Activated T-helper 17 cell treated with anti-CD3 and anti-CD28 coated beads, Interleukin-2, amount 50 U/mL, for 72 hours (primary cell): ENCODE data around the gene PRAME. TPM values are rescaled to one million over a fixed set of nuclear protein-coding genes. Genes with fewer than 3 reads are reported as not detected.
A peak's percentile ranks its signal among the peaks of the same experiment; 100 is the strongest.
"Not testable (repeated sequence)": the region's sequence is repeated elsewhere in the genome, so short reads cannot be mapped to it uniquely, and the experiment has no call there.

Source experiments
- ATAC-seq: fragments of 150-1000 bp; cut with Tn5 transposase; replicated peaks from 2 replicates; pipeline ENCODE4 v1.10.0; 2021; ENCODE audit warnings: mild to moderate bottlenecking, moderate library complexity
- H3K27ac Mint-ChIP-seq: one replicate; pipeline ENCODE4 v1.8.0; 2022; ENCODE audit warnings: mixed read lengths
- H3K27me3 Mint-ChIP-seq: one replicate; pipeline ENCODE4 v1.8.0; 2022; ENCODE audit warnings: mixed read lengths
- H3K36me3 Mint-ChIP-seq: one replicate; pipeline ENCODE4 v1.8.0; 2022; ENCODE audit warnings: low read depth, mild to moderate bottlenecking, mixed read lengths
- H3K4me1 Mint-ChIP-seq: one replicate; pipeline ENCODE4 v1.8.0; 2022; ENCODE audit warnings: mixed read lengths
- H3K4me3 Mint-ChIP-seq: one replicate; pipeline ENCODE4 v1.8.0; 2022; ENCODE audit warnings: mild to moderate bottlenecking, mixed read lengths
- H3K9me3 Mint-ChIP-seq: one replicate; pipeline ENCODE4 v1.8.0; 2022; ENCODE audit warnings: mixed read lengths
- total RNA-seq, 2 donors: library from RNA; stranded (reverse); gene quantifications; one replicate each; pipeline ENCODE4 v1.2.3, GENCODE V29; 2022

PRAME gene
- total RNA-seq, 2 donors from 2014 or later, result not detected

DNA sequence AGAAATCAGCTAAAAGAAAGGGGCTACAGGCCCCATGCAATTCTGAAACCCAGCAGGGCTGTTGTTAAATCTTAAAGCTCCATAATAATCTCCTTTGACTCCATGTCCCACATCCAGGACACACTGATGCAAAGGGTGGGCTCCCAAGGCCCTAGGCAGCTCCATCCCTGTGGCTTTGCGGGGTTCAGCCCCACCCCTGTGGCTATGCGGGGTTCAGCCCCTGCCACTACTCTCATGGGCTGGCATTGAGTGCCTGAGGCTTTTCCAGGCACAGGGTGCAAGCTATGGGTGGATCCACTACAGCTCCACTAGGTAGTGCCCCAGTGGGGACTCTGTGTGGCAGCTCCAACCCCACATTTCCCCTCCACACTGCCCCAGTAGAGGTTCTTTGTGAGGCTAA is 30.3 kb downstream of the PRAME start:
- no peaks in the 10 kb centered on the region for H3K36me3 Mint-ChIP-seq
- no peaks in the 10 kb centered on the region for H3K9me3 Mint-ChIP-seq
- H3K27me3 Mint-ChIP-seq, result peaks cover 13% of the 10 kb centered on the region
- H3K4me1 Mint-ChIP-seq, result no peaks in the 10 kb centered on the region
- H3K4me3 Mint-ChIP-seq, result no peak overlapping the region
- no peak overlapping the region for H3K27ac Mint-ChIP-seq
- no peak for ATAC-seq

- no peak overlapping the region for H3K4me3 Mint-ChIP-seq
- H3K36me3 Mint-ChIP-seq, result no peaks in the 10 kb centered on the region
- H3K9me3 Mint-ChIP-seq, result no peaks in the 10 kb centered on the region
- no peak overlapping the region for H3K27ac Mint-ChIP-seq
- H3K4me1 Mint-ChIP-seq, result no peaks in the 10 kb centered on the region
- peak; percentile 55 for ATAC-seq
- H3K27me3 Mint-ChIP-seq, result peaks cover 19% of the 10 kb centered on the region
These were observed 31.8 kb downstream of the PRAME start for GRCh38 chr22:22527312-22527711.

- Mint-ChIP-seq H3K4me3 (no peak overlapping the region), H3K27ac (no peak overlapping the region), H3K9me3 (no peaks in the 10 kb centered on the region), H3K4me1 (no peaks in the 10 kb centered on the region), H3K36me3 (no peaks in the 10 kb centered on the region), H3K27me3 (peaks cover 19% of the 10 kb centered on the region)
- no peak for ATAC-seq
These were observed 32.7 kb downstream of the PRAME start for GRCh38 chr22:22526125-22526912.

- Mint-ChIP-seq H3K4me1 (no peaks in the 10 kb centered on the region), H3K27ac (no peak overlapping the region), H3K36me3 (no peaks in the 10 kb centered on the region), H3K27me3 (peaks cover 16% of the 10 kb centered on the region), H3K4me3 (no peak overlapping the region), H3K9me3 (no peaks in the 10 kb centered on the region)
- no peak for ATAC-seq
These were observed 35.6 kb downstream of the PRAME start for GRCh38 chr22:22523494-22523893.

DNA sequence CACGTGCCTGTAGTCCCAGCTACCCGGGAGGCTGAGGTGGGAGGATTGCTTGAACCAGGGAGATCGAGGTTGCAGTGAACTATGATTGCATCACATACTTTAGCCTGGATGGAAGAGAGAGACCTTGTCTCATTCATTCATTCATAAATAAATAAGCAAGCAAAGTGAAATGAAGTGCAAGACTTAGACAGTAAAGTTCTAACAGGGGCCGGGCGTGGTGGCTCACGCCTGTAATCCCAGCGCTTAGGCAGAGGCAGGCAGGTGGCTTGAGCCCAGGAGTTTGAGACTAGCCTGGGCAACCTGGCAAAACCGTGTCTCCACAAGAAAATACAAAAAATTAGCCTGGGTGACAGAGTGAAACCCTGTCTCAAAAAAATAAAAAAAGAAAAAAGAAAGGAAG is 37.4 kb downstream of the PRAME start:
- Mint-ChIP-seq H3K9me3 (no peaks in the 10 kb centered on the region), H3K36me3 (no peaks in the 10 kb centered on the region), H3K4me3 (no peak overlapping the region), H3K27ac (no peak overlapping the region), H3K4me1 (no peaks in the 10 kb centered on the region), H3K27me3 (peaks cover 17% of the 10 kb centered on the region)
- ATAC-seq, result no peak

DNA sequence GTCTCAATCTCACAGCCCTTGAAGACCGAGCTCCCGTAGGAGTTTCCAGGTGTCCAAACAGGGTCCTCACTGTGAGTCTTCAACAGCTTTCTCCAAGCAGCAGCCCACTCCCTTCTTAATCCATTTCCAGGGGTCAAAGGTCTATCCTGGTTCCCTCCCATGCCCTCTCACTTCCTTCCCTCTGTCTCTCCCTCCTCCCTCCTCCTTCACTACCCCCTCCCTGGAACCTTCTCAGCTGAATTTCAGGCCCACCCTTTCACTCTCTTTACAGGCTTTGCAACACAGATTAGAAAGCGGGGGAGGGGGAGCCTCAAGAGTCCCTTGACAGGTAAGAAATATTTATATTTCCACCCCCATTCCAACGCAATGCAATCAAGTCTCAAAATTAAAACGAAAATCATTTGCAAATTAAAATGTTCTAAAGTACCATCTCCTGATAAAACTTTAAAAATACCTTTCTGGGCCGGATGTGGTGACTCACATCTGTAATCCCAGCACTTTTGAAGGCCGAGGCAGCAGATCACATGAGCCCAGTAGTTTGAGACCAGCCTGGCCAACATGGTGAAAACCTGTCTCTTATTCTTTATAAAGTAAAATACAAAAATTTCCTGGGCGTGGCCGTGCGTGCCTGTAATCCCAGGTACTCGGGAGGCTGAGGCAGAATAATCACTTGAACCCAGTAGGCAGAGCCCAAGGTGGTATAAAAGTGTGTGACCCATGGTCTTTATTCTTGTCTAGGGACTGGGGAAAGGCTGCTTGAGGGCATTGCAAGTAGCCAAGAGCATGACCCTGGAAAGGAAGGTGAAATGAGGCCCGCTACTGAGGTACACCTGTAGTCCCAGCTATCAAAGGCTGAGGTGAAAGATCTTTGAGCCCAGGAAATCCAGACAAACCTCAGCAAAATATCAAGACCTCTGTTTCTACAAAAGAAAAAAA is 38.1 kb downstream of the PRAME start:
- ATAC-seq, result no peak
- no peak overlapping the region for H3K27ac Mint-ChIP-seq
- H3K4me3 Mint-ChIP-seq, result no peak overlapping the region
- peaks cover 20% of the 10 kb centered on the region for H3K27me3 Mint-ChIP-seq
- no peaks in the 10 kb centered on the region for H3K9me3 Mint-ChIP-seq
- no peaks in the 10 kb centered on the region for H3K36me3 Mint-ChIP-seq
- no peaks in the 10 kb centered on the region for H3K4me1 Mint-ChIP-seq

DNA sequence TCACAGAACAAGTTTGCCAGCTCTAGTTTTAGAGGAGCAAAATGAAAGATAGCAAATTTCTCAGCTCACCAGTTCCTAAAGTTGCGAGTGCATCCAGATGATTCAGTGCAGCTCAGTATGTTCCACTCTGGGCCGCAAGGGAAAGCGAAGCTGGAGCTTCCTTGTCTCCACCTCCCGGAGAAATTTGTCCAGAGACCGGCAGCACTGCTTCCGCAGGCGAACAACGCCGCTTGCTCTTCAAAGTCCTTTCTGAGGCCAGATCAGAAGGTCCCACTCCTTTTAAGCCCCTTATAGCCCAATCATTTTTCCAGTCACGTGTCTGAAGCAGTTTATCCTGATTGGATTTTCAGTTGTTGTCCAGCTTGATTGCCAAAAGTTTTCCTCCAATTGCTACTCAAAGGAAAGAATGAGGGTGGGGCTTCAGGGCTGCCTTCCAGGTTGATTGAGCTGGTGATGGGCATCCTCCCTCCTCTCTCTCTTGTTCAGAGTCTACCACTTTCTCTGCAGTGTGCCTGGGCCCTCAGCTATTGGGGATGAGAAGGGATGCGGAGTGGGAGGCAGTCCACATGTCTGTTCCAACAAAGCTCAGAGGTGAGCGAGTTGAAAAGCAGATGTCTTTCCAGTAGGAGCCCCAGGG is 38.9 kb downstream of the PRAME start, which contains the start of gene ZNF280A:
ZNF280A (minus strand) TSS at position 251 of the 637 bp plus-strand sequence. CDS start 4,640 bp downstream, outside the sequence.
- H3K36me3 Mint-ChIP-seq, result no peaks in the 10 kb centered on the region
- no peak within 1 kb of the TSS for H3K27ac Mint-ChIP-seq
- ATAC-seq, result no peak
- H3K4me3 Mint-ChIP-seq, result no peak within 1 kb of the TSS
- peaks cover 20% of the 10 kb centered on the region for H3K27me3 Mint-ChIP-seq
- H3K9me3 Mint-ChIP-seq, result no peaks in the 10 kb centered on the region
- no peaks in the 10 kb centered on the region for H3K4me1 Mint-ChIP-seq

- Mint-ChIP-seq H3K4me1 (no peaks in the 10 kb centered on the region), H3K27me3 (peaks cover 25% of the 10 kb centered on the region), H3K36me3 (no peaks in the 10 kb centered on the region), H3K27ac (no peak overlapping the region), H3K4me3 (no peak overlapping the region), H3K9me3 (no peaks in the 10 kb centered on the region)
- ATAC-seq, result no peak
These were observed 39.5 kb downstream of the PRAME start for GRCh38 chr22:22519591-22519990.

DNA sequence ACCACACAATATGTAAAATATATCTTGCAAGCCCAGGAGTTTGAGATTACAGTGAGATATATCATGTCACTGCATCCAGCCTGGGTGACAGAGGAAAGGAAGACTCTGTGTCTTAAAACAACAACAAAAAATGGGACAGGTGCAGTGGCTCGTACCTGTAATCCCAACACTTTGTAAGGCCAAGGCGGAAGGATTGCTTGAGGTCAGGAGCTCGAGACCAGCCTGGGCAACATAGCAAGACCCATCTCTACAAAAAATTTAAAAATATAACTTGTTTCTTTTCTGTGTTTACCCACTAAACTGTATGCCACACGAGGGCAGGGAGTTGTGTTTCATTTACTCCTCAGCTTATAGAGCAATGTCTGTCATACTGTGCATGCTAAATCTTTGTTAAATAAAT is 42.1 kb downstream of the PRAME start:
- no peaks in the 10 kb centered on the region for H3K36me3 Mint-ChIP-seq
- ATAC-seq, result no peak
- no peaks in the 10 kb centered on the region for H3K9me3 Mint-ChIP-seq
- H3K4me3 Mint-ChIP-seq, result no peak overlapping the region
- no peaks in the 10 kb centered on the region for H3K4me1 Mint-ChIP-seq
- H3K27me3 Mint-ChIP-seq, result peaks cover 25% of the 10 kb centered on the region
- H3K27ac Mint-ChIP-seq, result no peak overlapping the region

GRCh38 chr22:22515890-22516289 is 43.2 kb downstream of the PRAME start:
- Mint-ChIP-seq H3K9me3 (no peaks in the 10 kb centered on the region), H3K27ac (no peak overlapping the region), H3K4me1 (no peaks in the 10 kb centered on the region), H3K36me3 (no peaks in the 10 kb centered on the region), H3K4me3 (no peak overlapping the region), H3K27me3 (peaks cover 25% of the 10 kb centered on the region)
- ATAC-seq, result no peak

- not testable (repeated sequence) for H3K4me3 Mint-ChIP-seq, H3K4me1 Mint-ChIP-seq, H3K27ac Mint-ChIP-seq, H3K9me3 Mint-ChIP-seq, H3K36me3 Mint-ChIP-seq, ATAC-seq
- peaks cover 25% of the 10 kb centered on the region for H3K27me3 Mint-ChIP-seq
These were observed 44.6 kb downstream of the PRAME start for GRCh38 chr22:22514431-22514830.

DNA sequence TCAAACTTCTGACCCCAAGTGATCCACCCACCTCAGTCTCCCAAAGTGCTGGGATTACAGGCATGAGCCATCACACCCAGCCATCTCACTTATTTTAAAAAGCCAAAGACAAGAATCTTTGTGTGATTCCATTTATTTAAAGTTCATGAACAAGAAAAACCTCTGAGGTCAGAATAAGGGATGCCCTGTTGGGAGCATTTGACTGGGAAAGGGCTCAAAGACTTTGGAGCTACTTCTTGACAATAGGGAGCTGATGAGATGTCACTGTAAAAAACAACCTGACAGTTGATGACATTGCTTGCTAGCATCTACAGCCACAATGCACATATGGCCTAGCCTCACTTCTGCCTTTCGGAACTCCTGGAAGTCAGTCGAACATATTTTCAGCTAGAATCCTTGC is 45.4 kb downstream of the PRAME start:
- H3K36me3 Mint-ChIP-seq, result no peaks in the 10 kb centered on the region
- no peak overlapping the region for H3K27ac Mint-ChIP-seq
- no peaks in the 10 kb centered on the region for H3K4me1 Mint-ChIP-seq

DNA sequence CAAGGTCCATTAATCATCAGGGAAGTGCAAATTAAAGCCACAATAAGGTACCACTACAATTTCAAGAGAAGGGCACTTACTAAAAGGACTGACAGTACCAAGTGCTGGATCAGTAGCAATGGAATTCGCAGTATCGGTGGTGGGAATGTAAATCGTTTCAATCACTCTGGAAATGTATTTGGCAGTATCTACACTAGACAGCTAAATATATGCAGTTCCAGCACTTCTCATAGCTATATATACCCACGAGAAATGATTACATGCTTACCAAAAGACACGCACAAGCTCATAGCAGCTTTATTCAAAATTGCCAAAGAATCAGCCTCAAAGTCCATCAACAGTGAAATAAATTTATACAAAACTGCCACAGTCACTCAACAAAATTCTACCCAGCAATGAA is 46.1 kb downstream of the PRAME start:
- Mint-ChIP-seq H3K4me1 (no peaks in the 10 kb centered on the region), H3K4me3 (no peak overlapping the region), H3K36me3 (no peaks in the 10 kb centered on the region), H3K27me3 (peaks cover 25% of the 10 kb centered on the region), H3K27ac (no peak overlapping the region), H3K9me3 (no peaks in the 10 kb centered on the region)
- no peak for ATAC-seq

More for the DNA sequence above, 45.4 kb downstream of the PRAME start:
- Mint-ChIP-seq H3K4me3 (no peak overlapping the region), H3K9me3 (no peaks in the 10 kb centered on the region), H3K27me3 (peaks cover 25% of the 10 kb centered on the region)
- ATAC-seq, result no peak

DNA sequence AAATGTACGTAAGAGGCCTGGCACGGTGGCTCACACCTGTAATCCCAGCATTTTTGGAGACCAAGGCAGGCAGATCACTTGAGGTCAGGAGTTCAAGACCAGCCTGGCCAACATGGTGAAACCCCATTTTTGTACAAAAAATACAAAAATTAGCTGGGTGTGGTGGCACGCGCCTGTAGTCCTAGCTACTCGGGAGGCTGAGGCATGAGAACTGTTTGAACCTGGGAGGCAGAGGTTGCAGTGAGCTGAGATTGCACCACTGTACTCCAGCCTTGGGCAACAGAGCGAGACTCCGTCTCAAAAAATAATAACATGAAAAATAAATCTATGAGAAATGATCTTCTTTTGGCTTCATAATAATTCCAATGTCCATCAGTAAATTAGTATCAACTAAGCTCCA is 48.2 kb downstream of the PRAME start:
- H3K4me3 Mint-ChIP-seq, ATAC-seq, H3K36me3 Mint-ChIP-seq, H3K27ac Mint-ChIP-seq, H3K4me1 Mint-ChIP-seq, H3K9me3 Mint-ChIP-seq: not testable (repeated sequence)
- peaks cover 15% of the 10 kb centered on the region for H3K27me3 Mint-ChIP-seq
